Endothelial cell of umbilical vein (primary cell): ENCODE data around the gene COPS3. TPM values are rescaled to one million over a fixed set of nuclear protein-coding genes. Genes with fewer than 3 reads are reported as not detected.

Experiments
- BruUV-seq: library from RNA; stranded (reverse); fragments of 400-500 nt; replicated peaks from 2 replicates; lab custom pipeline; 2021; lab: Mats Ljungman, UMichigan
- CTCF ChIA-PET: fragments of 300-600, 350-600 bp; sonication (Branson Sonifier 250); formaldehyde crosslinking; loops from one replicate; lab custom pipeline; 2021; ENCODE audit warnings: antibody characterized with exemption, inconsistent platforms; lab: Charles Lee
- POLR2A ChIA-PET: fragments of 300-600, 350-600 bp; sonication (Branson Sonifier 250); formaldehyde crosslinking; loops from one replicate; lab custom pipeline; 2021; ENCODE audit warnings: antibody characterized with exemption, inconsistent platforms; lab: Charles Lee
- DNase-seq: peaks from one replicate; pipeline ENCODE4 v3.0.0-alpha.2; 2011; ENCODE audit warnings: low read depth, low spot score
- FAIRE-seq: peaks from 2 replicates; lab custom pipeline; 2011; peaks lifted over from hg19 to GRCh38; lab: Jason Lieb, UNC
- H2AFZ ChIP-seq: 2 replicates; pipeline ENCODE4 v1.6.0; 2012; ENCODE audit warnings: low read depth, low read length, control low read depth, inconsistent platforms
- H3K27ac ChIP-seq: 2 replicates; pipeline ENCODE4 v1.5.1; 2011; ENCODE audit warnings: low read depth, mild to moderate bottlenecking, control low read depth, low read length, moderate library complexity; ENCODE audit not compliant: insufficient read depth
- H3K27me3 ChIP-seq, 2 experiments: 2 replicates each; pipeline versions ENCODE4 v1.6.0 to v1.6.1; 2011; ENCODE audit warnings: low read length in 2 of 2, mixed read lengths in 1 of 2; ENCODE audit not compliant: control insufficient read depth in 2 of 2, insufficient read depth in 2 of 2
- H3K36me3 ChIP-seq, 2 experiments: 2 replicates in 1 of 2; 3 replicates in 1 of 2; pipeline ENCODE4 v1.5.1; 2011; ENCODE audit warnings: low read length in 2 of 2, mild to moderate bottlenecking in 1 of 2, moderate library complexity in 1 of 2; ENCODE audit not compliant: control insufficient read depth in 2 of 2, insufficient read depth in 2 of 2; ENCODE audit errors: extremely low read depth in 1 of 2
- H3K4me1 ChIP-seq: 3 replicates; pipeline ENCODE4 v1.5.1; 2011; ENCODE audit warnings: mild to moderate bottlenecking, low read length; ENCODE audit not compliant: control insufficient read depth, insufficient read depth; ENCODE audit errors: extremely low read depth
- H3K4me2 ChIP-seq: 2 replicates; pipeline ENCODE4 v1.6.1; 2011; ENCODE audit warnings: low read length, control low read depth, mixed read lengths; ENCODE audit not compliant: insufficient read depth
- H3K4me3 ChIP-seq, 3 experiments: fragments of 200-600 bp in 1 of 3; sonication (generic), shearing (Covaris generic) in 1 of 3; replicated peaks in 1 of 3; 2 replicates each; pipeline ENCODE4 v1.5.1; 2011 to 2016; ENCODE audit warnings: control low read depth in 3 of 3, low read length in 3 of 3, mild to moderate bottlenecking in 2 of 3, inconsistent platforms in 1 of 3, low read depth in 1 of 3, moderate library complexity in 1 of 3; ENCODE audit not compliant: insufficient read depth in 1 of 3
- H3K79me2 ChIP-seq: 2 replicates; pipeline ENCODE4 v1.6.0; 2012; ENCODE audit warnings: low read length, inconsistent platforms; ENCODE audit not compliant: control insufficient read depth, insufficient read depth
- H3K9ac ChIP-seq: replicated peaks from 2 replicates; pipeline ENCODE3; 2011; ENCODE audit warnings: low read length, control low read depth; ENCODE audit not compliant: insufficient read depth; ENCODE audit errors: extremely low read depth
- H3K9me1 ChIP-seq: replicated peaks from 3 replicates; pipeline ENCODE4 v1.6.0; 2011; ENCODE audit warnings: mild to moderate bottlenecking, low read length; ENCODE audit not compliant: control insufficient read depth, insufficient read depth; ENCODE audit errors: extremely low read depth
- H3K9me3 ChIP-seq: replicated peaks from 2 replicates; pipeline ENCODE4 v1.5.1; 2012; ENCODE audit warnings: low read length, inconsistent platforms; ENCODE audit not compliant: control insufficient read depth, insufficient read depth
- H4K20me1 ChIP-seq: replicated peaks from 2 replicates; pipeline ENCODE3; 2011; ENCODE audit warnings: mild to moderate bottlenecking, low read length; ENCODE audit not compliant: control insufficient read depth, insufficient read depth; ENCODE audit errors: extremely low read depth
- EZH2 ChIP-seq: IDR thresholded peaks from 2 replicates; pipeline ENCODE4 v1.6.1; 2012; ENCODE audit warnings: borderline replicate concordance, low read depth, mild to moderate bottlenecking, moderate library complexity, low read length, inconsistent platforms; ENCODE audit not compliant: severe bottlenecking
- FOS ChIP-seq: IDR thresholded peaks from 2 replicates; pipeline ENCODE4 v1.6.1; 2011; ENCODE audit warnings: mild to moderate bottlenecking, low read length, moderate library complexity, borderline replicate concordance; ENCODE audit not compliant: insufficient read depth
- GATA2 ChIP-seq: IDR thresholded peaks from 2 replicates; pipeline ENCODE4 v1.7.0; 2011; ENCODE audit warnings: low read depth, mild to moderate bottlenecking, moderate library complexity, mixed read lengths, low read length; ENCODE audit not compliant: insufficient read length, insufficient read depth
- JUN ChIP-seq: IDR thresholded peaks from 2 replicates; pipeline ENCODE4 v1.6.1; 2011; ENCODE audit warnings: borderline replicate concordance, low read depth; ENCODE audit not compliant: insufficient read length, insufficient read depth
- MYC ChIP-seq: IDR thresholded peaks from one replicate; pipeline ENCODE4 v1.6.1; 2011; ENCODE audit warnings: mild to moderate bottlenecking, low read depth, low read length
- POLR2A ChIP-seq: IDR thresholded peaks from 2 replicates; pipeline ENCODE4 v1.6.1; 2012; ENCODE audit warnings: low read depth, mild to moderate bottlenecking, control low read depth, low read length
- POLR2AphosphoS5 ChIP-seq: IDR thresholded peaks from 2 replicates; pipeline ENCODE4 v1.6.1; 2012; ENCODE audit warnings: low read depth, mild to moderate bottlenecking, control low read depth, low read length, moderate library complexity; ENCODE audit not compliant: insufficient read depth
- dilution Hi-C: fragments of 300-500 bp; cut with MboI; formaldehyde crosslinking; loops from one replicate; pipeline ENCODE4 v1.15.0; 2019; ENCODE audit warnings: low sequenced_read_pairs; ENCODE audit not compliant: extremely low pct_ligation_motif_present
- intact Hi-C: fragments of 100-400 bp; cut with micrococcal nuclease; formaldehyde crosslinking; loops from one replicate; pipeline ENCODE4 v1.10.0; 2022
- polyA plus RNA-seq, 4 experiments: library from polyadenylated mRNA; depleted of rRNA in 3 of 4; stranded (reverse) in 3 of 4; unstranded in 1 of 4; fragments of >200 nt; gene quantifications; 2 replicates each; pipeline versions ENCODE4 v1.2.1 to v1.2.3, GENCODE V29; 2011 to 2012; ENCODE audit warnings: missing spikeins in 1 of 4
- total RNA-seq: library from RNA; stranded (reverse); gene quantifications from 2 replicates; pipeline ENCODE4 v1.2.3, GENCODE V29; 2021
- TF ChIP-seq, protein P1 (sequence below): IDR thresholded peaks from 2 replicates; pipeline ENCODE4 v1.6.1; 2011; ENCODE audit not compliant: insufficient read depth, insufficient read length
- TF ChIP-seq, protein P2 (sequence below), 2 donors: IDR thresholded peaks; 1 replicate in 1 of 2; 2 replicates in 1 of 2; pipeline ENCODE4 v1.5.1; 2011; ENCODE audit warnings: low read length in 2 of 2, mild to moderate bottlenecking in 2 of 2, moderate library complexity in 2 of 2, control low read depth in 1 of 2, inconsistent platforms in 1 of 2, low read depth in 1 of 2; ENCODE audit not compliant: insufficient read depth in 1 of 2; ENCODE audit errors: extremely low read depth in 1 of 2

Gene COPS3
- total and polyA plus RNA-seq, 2 donors (not counting 3 experiments of a cell fraction or from before 2014, with no cell fraction given): 54.8 to 80.9 TPM

DNA sequence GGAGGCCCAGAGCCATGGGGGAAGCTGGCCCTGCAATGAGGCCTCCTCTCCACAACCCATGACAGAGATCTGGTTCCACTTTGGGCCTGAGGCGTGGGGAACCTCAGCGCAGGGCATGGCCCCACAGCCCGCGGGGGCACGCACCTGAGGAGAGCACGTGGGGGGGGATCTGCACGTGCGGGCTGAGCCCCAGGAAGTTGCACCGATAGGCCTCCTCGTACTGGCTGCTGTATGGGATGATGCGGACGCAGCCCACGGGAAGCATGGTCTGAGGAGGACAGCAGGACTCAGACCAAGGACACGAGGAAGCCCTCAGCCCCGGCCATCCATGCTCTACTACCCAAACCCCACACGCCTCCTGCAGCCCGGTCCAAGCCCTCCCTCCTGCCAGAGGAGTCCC is 64.8 kb downstream of the COPS3 start:
- DNase-seq: no peak
- peaks cover 19 to 67% of the 10 kb centered on the region in 2 experiments for H3K36me3 ChIP-seq
- no peaks in the 10 kb centered on the region for H3K9me3 ChIP-seq
- H3K4me3 ChIP-seq: no peak overlapping the region
- POLR2A ChIA-PET: no interaction called here
- H3K9ac ChIP-seq: no peak overlapping the region
- dilution Hi-C loops: no loop called here
- H3K27ac ChIP-seq: no peak overlapping the region
- H3K9me1 ChIP-seq: no peaks in the 10 kb centered on the region
- H3K4me1 ChIP-seq: no peaks in the 10 kb centered on the region
- TF ChIP-seq FOS (no peak), POLR2A (no peak), GATA2 (no peak), MYC (no peak), EZH2 (no peak), POLR2AphosphoS5 (no peak), JUN (no peak)
- TF ChIP-seq, protein P1, sequence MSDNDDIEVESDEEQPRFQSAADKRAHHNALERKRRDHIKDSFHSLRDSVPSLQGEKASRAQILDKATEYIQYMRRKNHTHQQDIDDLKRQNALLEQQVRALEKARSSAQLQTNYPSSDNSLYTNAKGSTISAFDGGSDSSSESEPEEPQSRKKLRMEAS: no peak
- TF ChIP-seq, protein P2, sequence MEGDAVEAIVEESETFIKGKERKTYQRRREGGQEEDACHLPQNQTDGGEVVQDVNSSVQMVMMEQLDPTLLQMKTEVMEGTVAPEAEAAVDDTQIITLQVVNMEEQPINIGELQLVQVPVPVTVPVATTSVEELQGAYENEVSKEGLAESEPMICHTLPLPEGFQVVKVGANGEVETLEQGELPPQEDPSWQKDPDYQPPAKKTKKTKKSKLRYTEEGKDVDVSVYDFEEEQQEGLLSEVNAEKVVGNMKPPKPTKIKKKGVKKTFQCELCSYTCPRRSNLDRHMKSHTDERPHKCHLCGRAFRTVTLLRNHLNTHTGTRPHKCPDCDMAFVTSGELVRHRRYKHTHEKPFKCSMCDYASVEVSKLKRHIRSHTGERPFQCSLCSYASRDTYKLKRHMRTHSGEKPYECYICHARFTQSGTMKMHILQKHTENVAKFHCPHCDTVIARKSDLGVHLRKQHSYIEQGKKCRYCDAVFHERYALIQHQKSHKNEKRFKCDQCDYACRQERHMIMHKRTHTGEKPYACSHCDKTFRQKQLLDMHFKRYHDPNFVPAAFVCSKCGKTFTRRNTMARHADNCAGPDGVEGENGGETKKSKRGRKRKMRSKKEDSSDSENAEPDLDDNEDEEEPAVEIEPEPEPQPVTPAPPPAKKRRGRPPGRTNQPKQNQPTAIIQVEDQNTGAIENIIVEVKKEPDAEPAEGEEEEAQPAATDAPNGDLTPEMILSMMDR (IDR thresholded peaks at IDR 0.05; ENCODE audit: extremely low read depth in 1 of 2, insufficient read depth in 1 of 2, low read depth in 1 of 2, low read length in 2 of 2): no peak
- no peaks in the 10 kb centered on the region for H4K20me1 ChIP-seq
- intact Hi-C loops: no loop called here
- H3K79me2 ChIP-seq: no peaks in the 10 kb centered on the region
- FAIRE-seq: no peak
- no peaks in the 10 kb centered on the region for H3K27me3 ChIP-seq
- CTCF ChIA-PET: interaction anchor here (1.7 kb wide), 1 partner anchor 74 kb away, joined by 3 read pairs; no protein-coding TSS in a partner anchor
- H3K4me2 ChIP-seq: no peak overlapping the region
- BruUV-seq: no TSS peak
- no peak overlapping the region for H2AFZ ChIP-seq
